Posterior vena cava (tissue), 2 donors: ENCODE data around the gene TMEM163. TPM values are rescaled to one million over a fixed set of nuclear protein-coding genes. Genes with fewer than 3 reads are reported as not detected.
"Not testable (repeated sequence)": the region's sequence is repeated elsewhere in the genome, so short reads cannot be mapped to it uniquely, and the experiment has no call there.

Experiments used
- DNase-seq: peaks from one replicate; pipeline ENCODE4 v3.0.0-alpha.2; 2020; ENCODE audit warnings: low spot score
- intact Hi-C, 2 donors: fragments of 100-400 bp; cut with DNase I; formaldehyde crosslinking; loops; one replicate each; pipeline versions ENCODE4 v1.14.1 to v1.14.2; 2022 to 2023
- total RNA-seq, 2 donors: library from RNA; stranded (reverse); fragmentation: NEBNext Ultra II Directional; extraction: Animal tissue kit (Norgen Biotek cat#: 25700); gene quantifications; one replicate each; pipeline ENCODE4 v1.2.1, GENCODE V29; 2021
- donor health status: DM: yes; HTN: yes; CAD: no.
- donor health status: DM: yes; HTN: yes; CAD: no.

Gene TMEM163
- total RNA-seq, 2 donors from 2014 or later = 0.19 to 0.24 TPM

GRCh38 chr2:134567666-134568065, 151.1 kb downstream of the TMEM163 start:
- DNase-seq = no peak
- intact Hi-C loops = no loop called here

GRCh38 chr2:134564955-134565354, 153.8 kb downstream of the TMEM163 start:
- intact Hi-C loops, DNase-seq: not testable (repeated sequence)

GRCh38 chr2:134564549-134564948, 154.3 kb downstream of the TMEM163 start:
- no peak for DNase-seq
- intact Hi-C loops = no loop called here

- DNase-seq = no peak
- intact Hi-C loops = no loop called here
These were observed 160.5 kb downstream of the TMEM163 start for GRCh38 chr2:134558208-134558830.

GRCh38 chr2:134555411-134555810, 163.4 kb downstream of the TMEM163 start:
- DNase-seq = no peak
- intact Hi-C loops = no loop called here

GRCh38 chr2:134553657-134554056, 165.1 kb downstream of the TMEM163 start:
- intact Hi-C loops = no loop called here

GRCh38 chr2:134550566-134551164, 168.1 kb downstream of the TMEM163 start:
- intact Hi-C loops = no loop called here
- DNase-seq = no peak

More at GRCh38 chr2:134553657-134554056, 165.1 kb downstream of the TMEM163 start:
- DNase-seq = no peak

- no peak for DNase-seq
- intact Hi-C loops = no loop called here
These were observed 169.7 kb downstream of the TMEM163 start for GRCh38 chr2:134549104-134549503.

- DNase-seq = no peak
- intact Hi-C loops = no loop called here
These were observed 177.8 kb downstream of the TMEM163 start for GRCh38 chr2:134540990-134541389.

- intact Hi-C loops = no loop called here
These were observed 178.8 kb downstream of the TMEM163 start for GRCh38 chr2:134539981-134540380.

GRCh38 chr2:134537702-134538101, 181.1 kb downstream of the TMEM163 start:
- intact Hi-C loops = no loop called here
- no peak for DNase-seq

More at GRCh38 chr2:134539981-134540380, 178.8 kb downstream of the TMEM163 start:
- no peak for DNase-seq

- DNase-seq = no peak
- intact Hi-C loops = no loop called here
These were observed 181.7 kb downstream of the TMEM163 start for GRCh38 chr2:134537121-134537520.

- DNase-seq = no peak
- intact Hi-C loops = no loop called here
These were observed 182.5 kb downstream of the TMEM163 start for GRCh38 chr2:134536296-134536695.

- intact Hi-C loops = loop anchor here in 1 of 2 donors (2.0 kb wide), 1 partner anchor 68 kb away; no protein-coding TSS in a partner anchor
- DNase-seq = no peak
These were observed 186.3 kb downstream of the TMEM163 start for GRCh38 chr2:134532537-134532936.

GRCh38 chr2:134527381-134527780, 191.4 kb downstream of the TMEM163 start:
- no peak for DNase-seq
- intact Hi-C loops = no loop called here

- intact Hi-C loops = no loop called here
- DNase-seq = no peak
These were observed 196.0 kb downstream of the TMEM163 start for GRCh38 chr2:134522496-134523455.

- no peak for DNase-seq
- intact Hi-C loops = no loop called here
These were observed 200.7 kb downstream of the TMEM163 start for GRCh38 chr2:134518101-134518500.

- intact Hi-C loops = no loop called here
- DNase-seq = no peak
These were observed 203.7 kb downstream of the TMEM163 start for GRCh38 chr2:134515137-134515536.

GRCh38 chr2:134513465-134513804, 205.4 kb downstream of the TMEM163 start:
- intact Hi-C loops = no loop called here
- DNase-seq = no peak
